HG03159 (cell line): ENCODE measurements around the gene DMWD.

Source experiments
- ATAC-seq: cut with Tn5 transposase; IDR thresholded peaks from one replicate; pipeline ENCODE4 v1.9.1; 2021; ENCODE audit warnings: mild to moderate bottlenecking, moderate library complexity; ENCODE audit not compliant: unreplicated experiment

The DMWD gene

DNA sequence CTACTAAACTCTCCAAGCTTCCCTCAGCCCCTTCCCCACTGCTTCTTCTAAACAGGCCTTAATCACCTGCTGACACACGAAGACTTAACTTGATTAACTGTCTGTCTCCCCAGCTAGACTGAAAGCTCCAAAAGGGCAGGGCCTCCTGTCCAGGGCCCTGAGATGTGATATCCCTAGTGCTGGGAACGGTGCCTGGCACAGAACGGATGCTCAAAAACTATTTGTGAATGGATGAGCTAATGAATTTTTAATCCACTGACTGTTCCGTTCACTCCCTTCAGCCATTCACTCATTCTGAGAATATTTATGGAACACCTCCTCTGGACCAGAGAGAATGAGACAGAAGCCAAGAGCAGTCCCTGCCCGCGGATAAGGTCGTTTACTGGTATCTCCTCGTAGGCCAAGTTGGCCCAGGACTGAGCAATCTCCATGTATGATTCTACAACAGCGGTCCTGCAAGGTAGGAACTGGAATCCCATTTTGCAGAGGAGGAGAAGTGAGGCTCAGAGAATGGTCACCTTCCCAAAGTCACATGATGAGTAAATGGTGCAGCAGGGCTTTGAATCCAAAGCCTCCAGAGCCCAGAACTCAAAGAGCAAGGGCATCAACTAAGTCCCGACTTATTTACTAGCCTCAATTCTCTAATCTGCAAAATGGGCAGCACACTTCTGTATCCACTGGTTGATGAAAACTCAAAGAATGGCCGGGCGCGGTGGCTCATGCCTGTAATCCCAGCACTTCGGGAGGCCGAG is 3.4 kb downstream of the DMWD start:
- no peak for ATAC-seq

DNA sequence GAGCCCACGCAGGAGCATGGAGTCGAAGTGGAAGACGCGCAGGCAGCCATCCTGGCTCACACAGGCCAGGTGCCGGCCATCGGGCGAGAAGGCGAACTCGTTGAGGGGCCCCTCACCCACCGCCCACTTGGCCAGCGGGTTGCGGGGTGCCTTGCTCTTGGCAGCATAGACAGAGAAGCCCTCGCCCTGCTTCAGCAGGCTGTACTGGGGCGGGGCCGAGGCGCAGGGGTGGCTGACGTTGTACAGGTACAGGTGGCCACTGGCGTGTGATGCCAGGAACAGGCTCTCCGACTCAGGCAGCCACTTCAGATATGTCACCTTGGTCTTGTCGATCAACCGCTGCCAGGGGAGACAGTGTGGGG is 6.1 kb downstream of the DMWD start:
- ATAC-seq, result no peak

DNA sequence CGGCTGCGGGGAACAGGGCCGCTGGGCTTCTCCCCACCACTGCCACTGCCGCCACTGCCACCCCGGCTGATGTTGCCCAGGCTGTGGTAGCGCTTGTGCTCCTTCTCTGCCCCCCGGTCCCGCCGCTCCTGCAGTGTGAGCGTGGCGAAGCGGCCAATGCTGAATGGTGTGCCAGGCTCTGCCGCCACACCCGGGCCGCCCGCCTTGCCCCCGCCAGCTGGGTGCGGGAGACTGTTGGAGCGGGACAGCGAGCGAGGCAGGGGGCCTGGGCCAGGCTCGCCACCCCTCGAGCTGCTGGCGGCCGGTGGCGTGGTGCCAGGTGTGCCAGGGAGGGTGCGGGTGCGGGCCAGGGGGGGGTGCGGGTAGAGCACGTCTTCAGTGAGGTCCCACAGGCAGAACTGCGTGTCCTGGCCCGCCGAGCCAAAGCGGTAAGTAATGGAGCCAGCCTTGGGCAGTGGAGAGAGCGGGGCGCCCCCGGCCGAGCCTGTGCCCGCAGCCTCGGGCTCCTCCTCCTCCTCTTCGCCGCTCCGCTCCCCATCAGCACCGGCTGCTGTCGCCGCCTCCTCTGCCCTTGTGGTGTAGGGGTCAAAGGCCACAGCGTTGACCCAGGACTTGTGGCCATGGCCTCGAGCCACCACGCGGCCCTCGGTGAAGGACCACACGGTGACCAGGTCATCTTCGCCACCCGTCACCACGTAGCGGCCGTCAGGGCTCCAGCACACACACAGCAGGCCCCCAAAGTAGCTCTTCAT is 6.7 kb downstream of the DMWD start:
- no peak for ATAC-seq

DNA sequence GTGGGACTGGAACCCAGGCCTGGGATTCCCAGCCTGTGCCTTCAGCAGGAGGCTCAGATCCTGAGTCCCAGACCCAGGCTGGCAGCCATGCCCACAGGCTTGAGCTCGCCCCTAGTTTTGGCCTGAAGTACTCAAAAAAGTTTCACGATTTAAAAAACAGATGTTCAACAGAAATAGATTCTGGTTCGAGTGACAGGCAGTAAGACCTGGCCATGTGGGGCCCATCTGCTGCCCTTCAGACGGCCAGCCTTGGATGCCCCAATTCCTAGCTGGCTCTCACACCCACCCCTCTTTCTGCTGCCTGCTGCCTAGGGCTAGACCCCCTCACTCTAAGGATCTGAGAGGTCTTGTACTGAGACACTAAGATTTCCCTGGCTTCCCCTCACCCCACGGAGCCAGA is 7.5 kb downstream of the DMWD start:
- no peak for ATAC-seq

DNA sequence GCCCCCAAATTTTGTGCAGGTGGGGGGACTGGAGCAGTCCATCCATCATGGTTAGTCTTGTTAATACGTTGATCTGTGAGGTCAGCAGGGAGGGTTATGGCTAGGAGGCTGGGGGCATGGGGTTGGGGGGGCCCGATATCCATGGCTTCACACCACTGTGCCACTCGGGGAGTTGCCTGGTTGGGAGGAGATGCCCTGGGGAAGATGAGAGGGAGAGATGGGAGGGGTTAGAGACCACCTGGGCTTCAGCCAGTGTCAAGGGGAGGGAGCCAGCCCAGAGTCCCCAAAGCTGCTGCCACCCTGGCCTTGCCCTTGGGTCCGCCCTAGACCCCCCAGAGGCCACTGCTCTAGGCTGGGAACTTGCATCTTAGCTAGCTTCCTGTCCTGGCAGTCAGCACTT is 8.5 kb downstream of the DMWD start:
- ATAC-seq, result no peak

- ATAC-seq, result no peak
These were observed 9.5 kb downstream of the DMWD start for GRCh38 chr19:45782820-45783785.

DNA sequence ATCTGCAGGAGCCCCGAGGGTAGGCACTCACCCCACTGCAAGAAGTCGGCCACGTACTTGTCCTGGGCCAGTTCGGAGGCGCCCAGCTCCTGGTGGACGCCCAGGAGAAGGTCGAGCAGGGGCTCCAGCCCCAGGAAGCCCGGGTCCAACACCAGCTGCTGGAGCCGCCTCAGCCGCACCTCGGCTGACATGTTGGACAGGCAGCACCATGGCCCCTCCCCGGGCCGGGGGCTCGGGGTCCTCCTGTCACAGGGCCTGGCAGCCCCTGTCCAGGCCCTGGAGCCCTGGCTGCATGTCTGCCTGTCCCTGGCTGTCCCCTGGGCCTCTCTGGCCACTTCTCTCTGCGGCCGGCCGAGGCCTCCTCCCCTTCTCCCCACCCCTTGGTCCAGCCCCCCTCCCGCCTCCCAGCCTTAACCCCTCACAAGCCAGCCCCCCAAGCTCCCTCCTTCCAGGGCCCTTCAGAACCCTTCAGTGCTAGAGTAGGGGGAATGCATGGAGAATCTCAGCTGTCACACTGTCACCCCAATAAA is 10.4 kb downstream of the DMWD start, which contains the start of gene DMPK:
TSS of gene DMPK (minus strand) at position 329 of the 530 bp plus-strand sequence. CDS start at position 191, 138 bp downstream.
- no peak for ATAC-seq

GRCh38 chr19:45781214-45782161 is 11.2 kb downstream of the DMWD start:
- ATAC-seq, result no peak

- no peak for ATAC-seq
These were observed 12.0 kb downstream of the DMWD start for GRCh38 chr19:45780448-45781213.

GRCh38 chr19:45780146-45780447 is 12.5 kb downstream of the DMWD start:
- no peak for ATAC-seq

- ATAC-seq, result peak; percentile 78
These were observed 13.2 kb downstream of the DMWD start for GRCh38 chr19:45779231-45780145.

- no peak for ATAC-seq
These were observed 14.5 kb downstream of the DMWD start for GRCh38 chr19:45778010-45778661.

GRCh38 chr19:45777395-45777961 is 15.2 kb downstream of the DMWD start:
- ATAC-seq, result no peak

DNA sequence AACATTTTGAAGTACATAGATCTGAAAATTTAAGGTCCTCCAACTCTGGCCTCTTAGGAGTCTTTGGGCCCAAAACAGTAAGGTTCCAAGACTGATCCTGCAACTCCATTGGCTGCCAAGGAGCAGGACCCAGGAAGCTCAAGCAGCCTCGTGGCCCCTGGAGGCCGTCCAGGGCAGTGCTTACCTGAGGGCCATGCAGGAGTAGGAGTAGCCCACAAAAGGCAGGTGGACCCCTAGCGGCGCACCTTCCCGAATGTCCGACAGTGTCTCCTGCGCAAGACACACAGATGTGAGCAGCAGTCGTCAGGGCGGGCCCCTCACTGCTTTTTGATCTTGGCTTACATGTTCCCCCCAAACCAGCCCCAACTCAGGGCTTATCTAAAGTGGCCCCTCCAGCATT is 17.9 kb downstream of the DMWD start:
- ATAC-seq, result no peak

DNA sequence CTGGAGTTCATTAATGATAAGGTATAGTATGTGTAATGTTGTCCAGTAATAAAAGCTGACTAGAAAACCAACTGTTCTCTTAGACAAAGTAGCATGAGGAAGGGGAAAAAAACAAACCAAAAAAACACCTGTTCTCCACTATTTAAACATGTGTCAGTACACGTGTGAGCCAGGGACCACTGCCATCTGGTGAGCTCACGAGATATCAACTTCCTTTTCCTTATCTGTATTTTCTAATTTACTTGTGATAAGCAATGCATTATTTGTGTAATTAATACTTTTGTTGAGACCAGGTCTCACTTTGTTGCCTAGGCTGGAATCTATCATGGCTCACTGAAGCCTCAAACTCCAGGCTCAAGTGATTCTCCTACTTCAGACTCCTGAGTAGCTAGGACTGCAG is 19.3 kb downstream of the DMWD start:
- no peak for ATAC-seq

- no peak for ATAC-seq
These were observed 19.7 kb downstream of the DMWD start for GRCh38 chr19:45772912-45773311.

GRCh38 chr19:45772130-45772840 is 20.4 kb downstream of the DMWD start:
- no peak for ATAC-seq
